WTC11 (cell line): ENCODE data around the gene HNF1B.

ENCODE experiments used
- ATF1 ChIP-seq: sonication (generic); formaldehyde crosslinking; IDR thresholded peaks from 2 replicates; pipeline ENCODE4 v1.8.1; 2023; ENCODE audit warnings: mild to moderate bottlenecking, moderate library complexity, missing genetic modification reagents
- CREB1 ChIP-seq: sonication (generic); formaldehyde crosslinking; IDR thresholded peaks from 2 replicates; pipeline ENCODE4 v1.8.0; 2023; ENCODE audit warnings: mild to moderate bottlenecking, missing genetic modification reagents
- CREM ChIP-seq: sonication (generic); formaldehyde crosslinking; IDR thresholded peaks from 2 replicates; pipeline ENCODE4 v1.8.1; 2022; ENCODE audit warnings: mild to moderate bottlenecking, missing genetic modification reagents, moderate library complexity
- JUN ChIP-seq: sonication (generic); formaldehyde crosslinking; IDR thresholded peaks from 2 replicates; pipeline ENCODE4 v1.8.0; 2023; ENCODE audit warnings: mild to moderate bottlenecking, missing genetic modification reagents
- NR1H2 ChIP-seq: sonication (generic); formaldehyde crosslinking; IDR thresholded peaks from 2 replicates; pipeline ENCODE4 v1.9.0; 2021; ENCODE audit warnings: mild to moderate bottlenecking, moderate library complexity, missing genetic modification reagents
- SP1 ChIP-seq: sonication (generic); formaldehyde crosslinking; conservative IDR thresholded peaks from 2 replicates; pipeline ENCODE4 v1.8.1; 2022; ENCODE audit warnings: missing genetic modification reagents
- ZBTB21 ChIP-seq: sonication (generic); formaldehyde crosslinking; IDR thresholded peaks from 2 replicates; pipeline ENCODE4 v1.8.1; 2023; ENCODE audit warnings: mild to moderate bottlenecking, missing genetic modification reagents, borderline replicate concordance
- ZNF121 ChIP-seq: sonication (generic); formaldehyde crosslinking; IDR thresholded peaks from 2 replicates; pipeline ENCODE4 v1.8.0; 2023; ENCODE audit warnings: missing genetic modification reagents
- ZNF317 ChIP-seq: sonication (generic); formaldehyde crosslinking; IDR thresholded peaks from 2 replicates; pipeline ENCODE4 v1.8.1; 2023; ENCODE audit warnings: low read depth, mild to moderate bottlenecking, moderate library complexity, missing genetic modification reagents, borderline replicate concordance
- TF ChIP-seq, protein P1 (sequence below): fragments of 200-600 bp; IDR thresholded peaks from 2 replicates; pipeline ENCODE4 v1.8.0; 2022; ENCODE audit warnings: antibody characterized with exemption
- TF ChIP-seq, protein P2 (sequence below): sonication (generic); formaldehyde crosslinking; IDR thresholded peaks from 2 replicates; pipeline ENCODE4 v1.8.0; 2022; ENCODE audit warnings: mild to moderate bottlenecking, missing genetic modification reagents
- TF ChIP-seq, protein P3 (sequence below): fragments of 250-450 bp; sonication (Bioruptor Pico); IDR thresholded peaks from 2 replicates; pipeline ENCODE4 v1.9.0; 2021; ENCODE audit warnings: mild to moderate bottlenecking
- TF ChIP-seq, protein P4 (sequence below): sonication (generic); formaldehyde crosslinking; IDR thresholded peaks from 2 replicates; pipeline ENCODE4 v1.8.1; 2023; ENCODE audit warnings: mild to moderate bottlenecking, missing genetic modification reagents, moderate library complexity
- TF ChIP-seq, protein P5 (sequence below): sonication (generic); formaldehyde crosslinking; IDR thresholded peaks from 2 replicates; pipeline ENCODE4 v1.8.1; 2022; ENCODE audit warnings: mild to moderate bottlenecking, missing genetic modification reagents, moderate library complexity, borderline replicate concordance

GRCh38 chr17:37677021-37677420, 67.8 kb downstream of the HNF1B start:
- TF ChIP-seq, protein P1, sequence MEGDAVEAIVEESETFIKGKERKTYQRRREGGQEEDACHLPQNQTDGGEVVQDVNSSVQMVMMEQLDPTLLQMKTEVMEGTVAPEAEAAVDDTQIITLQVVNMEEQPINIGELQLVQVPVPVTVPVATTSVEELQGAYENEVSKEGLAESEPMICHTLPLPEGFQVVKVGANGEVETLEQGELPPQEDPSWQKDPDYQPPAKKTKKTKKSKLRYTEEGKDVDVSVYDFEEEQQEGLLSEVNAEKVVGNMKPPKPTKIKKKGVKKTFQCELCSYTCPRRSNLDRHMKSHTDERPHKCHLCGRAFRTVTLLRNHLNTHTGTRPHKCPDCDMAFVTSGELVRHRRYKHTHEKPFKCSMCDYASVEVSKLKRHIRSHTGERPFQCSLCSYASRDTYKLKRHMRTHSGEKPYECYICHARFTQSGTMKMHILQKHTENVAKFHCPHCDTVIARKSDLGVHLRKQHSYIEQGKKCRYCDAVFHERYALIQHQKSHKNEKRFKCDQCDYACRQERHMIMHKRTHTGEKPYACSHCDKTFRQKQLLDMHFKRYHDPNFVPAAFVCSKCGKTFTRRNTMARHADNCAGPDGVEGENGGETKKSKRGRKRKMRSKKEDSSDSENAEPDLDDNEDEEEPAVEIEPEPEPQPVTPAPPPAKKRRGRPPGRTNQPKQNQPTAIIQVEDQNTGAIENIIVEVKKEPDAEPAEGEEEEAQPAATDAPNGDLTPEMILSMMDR = no peak
- TF ChIP-seq CREM (CRISPR knock-in tag) (no peak), ZNF121 (no peak), SP1 (no peak), JUN (no peak), NR1H2 (CRISPR knock-in tag) (no peak), CREB1 (CRISPR knock-in tag) (no peak), ZNF317 (no peak), ZBTB21 (CRISPR knock-in tag) (no peak), ATF1 (CRISPR knock-in tag) (no peak)
- TF ChIP-seq, protein P2, sequence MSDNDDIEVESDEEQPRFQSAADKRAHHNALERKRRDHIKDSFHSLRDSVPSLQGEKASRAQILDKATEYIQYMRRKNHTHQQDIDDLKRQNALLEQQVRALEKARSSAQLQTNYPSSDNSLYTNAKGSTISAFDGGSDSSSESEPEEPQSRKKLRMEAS (CRISPR knock-in tag) = no peak
- TF ChIP-seq, protein P3, sequence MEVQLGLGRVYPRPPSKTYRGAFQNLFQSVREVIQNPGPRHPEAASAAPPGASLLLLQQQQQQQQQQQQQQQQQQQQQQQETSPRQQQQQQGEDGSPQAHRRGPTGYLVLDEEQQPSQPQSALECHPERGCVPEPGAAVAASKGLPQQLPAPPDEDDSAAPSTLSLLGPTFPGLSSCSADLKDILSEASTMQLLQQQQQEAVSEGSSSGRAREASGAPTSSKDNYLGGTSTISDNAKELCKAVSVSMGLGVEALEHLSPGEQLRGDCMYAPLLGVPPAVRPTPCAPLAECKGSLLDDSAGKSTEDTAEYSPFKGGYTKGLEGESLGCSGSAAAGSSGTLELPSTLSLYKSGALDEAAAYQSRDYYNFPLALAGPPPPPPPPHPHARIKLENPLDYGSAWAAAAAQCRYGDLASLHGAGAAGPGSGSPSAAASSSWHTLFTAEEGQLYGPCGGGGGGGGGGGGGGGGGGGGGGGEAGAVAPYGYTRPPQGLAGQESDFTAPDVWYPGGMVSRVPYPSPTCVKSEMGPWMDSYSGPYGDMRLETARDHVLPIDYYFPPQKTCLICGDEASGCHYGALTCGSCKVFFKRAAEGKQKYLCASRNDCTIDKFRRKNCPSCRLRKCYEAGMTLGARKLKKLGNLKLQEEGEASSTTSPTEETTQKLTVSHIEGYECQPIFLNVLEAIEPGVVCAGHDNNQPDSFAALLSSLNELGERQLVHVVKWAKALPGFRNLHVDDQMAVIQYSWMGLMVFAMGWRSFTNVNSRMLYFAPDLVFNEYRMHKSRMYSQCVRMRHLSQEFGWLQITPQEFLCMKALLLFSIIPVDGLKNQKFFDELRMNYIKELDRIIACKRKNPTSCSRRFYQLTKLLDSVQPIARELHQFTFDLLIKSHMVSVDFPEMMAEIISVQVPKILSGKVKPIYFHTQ (CRISPR knock-in tag) = no peak
- TF ChIP-seq, protein P4, sequence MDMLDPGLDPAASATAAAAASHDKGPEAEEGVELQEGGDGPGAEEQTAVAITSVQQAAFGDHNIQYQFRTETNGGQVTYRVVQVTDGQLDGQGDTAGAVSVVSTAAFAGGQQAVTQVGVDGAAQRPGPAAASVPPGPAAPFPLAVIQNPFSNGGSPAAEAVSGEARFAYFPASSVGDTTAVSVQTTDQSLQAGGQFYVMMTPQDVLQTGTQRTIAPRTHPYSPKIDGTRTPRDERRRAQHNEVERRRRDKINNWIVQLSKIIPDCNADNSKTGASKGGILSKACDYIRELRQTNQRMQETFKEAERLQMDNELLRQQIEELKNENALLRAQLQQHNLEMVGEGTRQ (CRISPR knock-in tag) = no peak
- TF ChIP-seq, protein P5, sequence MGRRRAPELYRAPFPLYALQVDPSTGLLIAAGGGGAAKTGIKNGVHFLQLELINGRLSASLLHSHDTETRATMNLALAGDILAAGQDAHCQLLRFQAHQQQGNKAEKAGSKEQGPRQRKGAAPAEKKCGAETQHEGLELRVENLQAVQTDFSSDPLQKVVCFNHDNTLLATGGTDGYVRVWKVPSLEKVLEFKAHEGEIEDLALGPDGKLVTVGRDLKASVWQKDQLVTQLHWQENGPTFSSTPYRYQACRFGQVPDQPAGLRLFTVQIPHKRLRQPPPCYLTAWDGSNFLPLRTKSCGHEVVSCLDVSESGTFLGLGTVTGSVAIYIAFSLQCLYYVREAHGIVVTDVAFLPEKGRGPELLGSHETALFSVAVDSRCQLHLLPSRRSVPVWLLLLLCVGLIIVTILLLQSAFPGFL (CRISPR knock-in tag) = no peak
